Naive B cell (primary cell): ENCODE data around the gene RBFOX2. TPM values are rescaled to one million over a fixed set of nuclear protein-coding genes. Genes with fewer than 3 reads are reported as not detected.
"Not testable (repeated sequence)": the region's sequence is repeated elsewhere in the genome, so short reads cannot be mapped to it uniquely, and the experiment has no call there.

Experiments
- ATAC-seq, 2 donors: fragments of 150-1000 bp; cut with Tn5 transposase; 2 replicates each; pipeline ENCODE4 v1.10.0; 2021; ENCODE audit warnings: low read depth in 2 of 2, mild to moderate bottlenecking in 2 of 2, moderate library complexity in 2 of 2
- DNase-seq: peaks from one replicate; pipeline ENCODE4 v3.0.0; 2022
- H3K27ac Mint-ChIP-seq, 6 donors: one replicate each; pipeline ENCODE4 v1.8.0; 2020 to 2022; ENCODE audit warnings: mild to moderate bottlenecking in 6 of 6, mixed read lengths in 6 of 6, moderate library complexity in 5 of 6, inconsistent platforms in 2 of 6
- H3K27me3 Mint-ChIP-seq, 3 donors: one replicate each; pipeline ENCODE4 v1.8.0; 2021 to 2022; ENCODE audit warnings: mixed read lengths in 3 of 3, mild to moderate bottlenecking in 1 of 3
- H3K36me3 Mint-ChIP-seq, 2 donors: one replicate each; pipeline ENCODE4 v1.8.0; 2020 to 2022; ENCODE audit warnings: mixed read lengths in 2 of 2, inconsistent platforms in 1 of 2, mild to moderate bottlenecking in 1 of 2
- H3K4me1 Mint-ChIP-seq, 3 donors: one replicate each; pipeline ENCODE4 v1.8.0; 2020 to 2022; ENCODE audit warnings: mixed read lengths in 3 of 3, inconsistent platforms in 1 of 3, mild to moderate bottlenecking in 1 of 3, moderate library complexity in 1 of 3
- H3K4me3 Mint-ChIP-seq, 8 donors: one replicate each; pipeline ENCODE4 v1.8.0; 2020 to 2022; ENCODE audit warnings: mild to moderate bottlenecking in 8 of 8, mixed read lengths in 8 of 8, moderate library complexity in 8 of 8, inconsistent platforms in 2 of 8
- H3K9me3 Mint-ChIP-seq, 7 donors: one replicate each; pipeline ENCODE4 v1.8.0; 2020 to 2022; ENCODE audit warnings: mixed read lengths in 7 of 7, mild to moderate bottlenecking in 5 of 7, inconsistent platforms in 2 of 7, moderate library complexity in 1 of 7
- polyA plus RNA-seq, 6 donors: library from polyadenylated mRNA; unstranded; fragments of 300-500 nt; fragmentation: Illumina TruSeq; gene quantifications; one replicate each; pipeline ENCODE4 v1.2.3, GENCODE V29; 2021; ENCODE audit warnings: low read depth in 6 of 6

RBFOX2 gene
- polyA plus RNA-seq, 6 donors from 2014 or later, result not detected

GRCh38 chr22:35719212-35719875 is 309.3 kb downstream of the RBFOX2 start:
- ATAC-seq, result no peak
- H3K36me3 Mint-ChIP-seq, result peaks cover 0 to 10% of the 10 kb centered on the region in 2 donors

GRCh38 chr22:35717572-35717971 is 311.1 kb downstream of the RBFOX2 start, which contains the start of gene APOL5:
TSS of gene APOL5 (plus strand) at chr22:35717872. CDS start at chr22:35717872, 0 bp downstream.
- Mint-ChIP-seq H3K9me3 (peaks cover 4 to 21% (median 12%) of the 10 kb centered on the region in 7 donors), H3K27ac (no peak within 1 kb of the TSS), H3K4me1 (no peaks in the 10 kb centered on the region), H3K36me3 (peaks cover 6 to 25% of the 10 kb centered on the region in 2 donors), H3K27me3 (peaks cover 29 to 58% (median 41%) of the 10 kb centered on the region in 3 donors), H3K4me3 (no peak within 1 kb of the TSS)
- DNase-seq, result no peak
- no peak for ATAC-seq

More at GRCh38 chr22:35719212-35719875, 309.3 kb downstream of the RBFOX2 start:
- peaks cover 20 to 42% (median 24%) of the 10 kb centered on the region in 3 donors for H3K27me3 Mint-ChIP-seq
- DNase-seq, result no peak
- peaks cover 0 to 9% (median 0%) of the 10 kb centered on the region in 7 donors for H3K9me3 Mint-ChIP-seq
- no peaks in the 10 kb centered on the region for H3K4me1 Mint-ChIP-seq
- H3K4me3 Mint-ChIP-seq, result peak overlapping the region in 1 of 8 donors; percentile 8
- H3K27ac Mint-ChIP-seq, result no peak overlapping the region

GRCh38 chr22:35712672-35713071 is 316.0 kb downstream of the RBFOX2 start:
- Mint-ChIP-seq H3K36me3 (peaks cover 7 to 16% of the 10 kb centered on the region in 2 donors), H3K27me3 (peaks cover 24 to 39% (median 30%) of the 10 kb centered on the region in 3 donors), H3K4me1 (no peaks in the 10 kb centered on the region), H3K27ac (peak overlapping the region in 1 of 6 donors; percentile 49), H3K4me3 (no peak overlapping the region), H3K9me3 (peaks cover 4 to 14% (median 11%) of the 10 kb centered on the region in 7 donors)
- DNase-seq (no peak), ATAC-seq (no peak)

GRCh38 chr22:35711336-35711735 is 317.3 kb downstream of the RBFOX2 start:
- no peak for ATAC-seq
- Mint-ChIP-seq H3K4me3 (no peak overlapping the region), H3K9me3 (peaks cover 4 to 14% (median 11%) of the 10 kb centered on the region in 7 donors), H3K27ac (no peak overlapping the region), H3K27me3 (peaks cover 29 to 41% (median 30%) of the 10 kb centered on the region in 3 donors), H3K4me1 (no peaks in the 10 kb centered on the region), H3K36me3 (peaks cover 7 to 16% of the 10 kb centered on the region in 2 donors)
- no peak for DNase-seq

GRCh38 chr22:35708917-35709316 is 319.7 kb downstream of the RBFOX2 start:
- DNase-seq, result no peak
- Mint-ChIP-seq H3K4me3 (no peak overlapping the region), H3K36me3 (peaks cover 7 to 15% of the 10 kb centered on the region in 2 donors), H3K27me3 (peaks cover 20 to 31% (median 23%) of the 10 kb centered on the region in 3 donors), H3K9me3 (peaks cover 4 to 14% (median 11%) of the 10 kb centered on the region in 7 donors), H3K4me1 (no peaks in the 10 kb centered on the region), H3K27ac (no peak overlapping the region)
- ATAC-seq, result no peak

GRCh38 chr22:35708453-35708852 is 320.2 kb downstream of the RBFOX2 start:
- Mint-ChIP-seq H3K9me3 (peaks cover 4 to 11% (median 8%) of the 10 kb centered on the region in 7 donors), H3K27me3 (peaks cover 15 to 29% (median 19%) of the 10 kb centered on the region in 3 donors), H3K4me3 (no peak overlapping the region), H3K36me3 (peaks cover 7 to 10% of the 10 kb centered on the region in 2 donors), H3K4me1 (no peaks in the 10 kb centered on the region), H3K27ac (no peak overlapping the region)
- DNase-seq (no peak), ATAC-seq (no peak)

GRCh38 chr22:35705141-35705540 is 323.5 kb downstream of the RBFOX2 start:
- DNase-seq (no peak), ATAC-seq (no peak)
- H3K9me3 Mint-ChIP-seq, result no peaks in the 10 kb centered on the region
- no peak overlapping the region for H3K4me3 Mint-ChIP-seq
- H3K4me1 Mint-ChIP-seq, result no peaks in the 10 kb centered on the region
- H3K27ac Mint-ChIP-seq, result peak overlapping the region in 1 of 6 donors; percentile 27
- peaks cover 5 to 20% (median 9%) of the 10 kb centered on the region in 3 donors for H3K27me3 Mint-ChIP-seq
- no peaks in the 10 kb centered on the region for H3K36me3 Mint-ChIP-seq

GRCh38 chr22:35703861-35704584 is 324.6 kb downstream of the RBFOX2 start:
- DNase-seq, result no peak

GRCh38 chr22:35699852-35700251 is 328.8 kb downstream of the RBFOX2 start:
- H3K27ac Mint-ChIP-seq, H3K36me3 Mint-ChIP-seq, DNase-seq, H3K9me3 Mint-ChIP-seq, H3K4me3 Mint-ChIP-seq, H3K4me1 Mint-ChIP-seq, ATAC-seq: not testable (repeated sequence)
- peaks cover 4 to 22% (median 18%) of the 10 kb centered on the region in 3 donors for H3K27me3 Mint-ChIP-seq

More at GRCh38 chr22:35703861-35704584, 324.6 kb downstream of the RBFOX2 start:
- H3K36me3 Mint-ChIP-seq, result no peaks in the 10 kb centered on the region
- no peaks in the 10 kb centered on the region for H3K9me3 Mint-ChIP-seq
- H3K4me3 Mint-ChIP-seq, result no peak overlapping the region
- peaks cover 4 to 19% (median 14%) of the 10 kb centered on the region in 3 donors for H3K27me3 Mint-ChIP-seq
- no peaks in the 10 kb centered on the region for H3K4me1 Mint-ChIP-seq
- ATAC-seq, result no peak
- H3K27ac Mint-ChIP-seq, result peak overlapping the region in 1 of 6 donors; percentile 52

GRCh38 chr22:35697142-35697541 is 331.5 kb downstream of the RBFOX2 start:
- Mint-ChIP-seq H3K4me3 (no peak overlapping the region), H3K4me1 (no peaks in the 10 kb centered on the region), H3K36me3 (no peaks in the 10 kb centered on the region), H3K27ac (no peak overlapping the region), H3K27me3 (peaks cover 11 to 27% (median 26%) of the 10 kb centered on the region in 3 donors), H3K9me3 (no peaks in the 10 kb centered on the region)
- ATAC-seq (no peak), DNase-seq (no peak)

GRCh38 chr22:35695202-35695601 is 333.4 kb downstream of the RBFOX2 start:
- Mint-ChIP-seq H3K27ac (no peak overlapping the region), H3K36me3 (no peaks in the 10 kb centered on the region), H3K4me3 (no peak overlapping the region), H3K9me3 (no peaks in the 10 kb centered on the region), H3K27me3 (peaks cover 11 to 30% (median 29%) of the 10 kb centered on the region in 3 donors), H3K4me1 (no peaks in the 10 kb centered on the region)
- DNase-seq (no peak), ATAC-seq (no peak)

- H3K36me3 Mint-ChIP-seq, result peaks cover 0 to 4% of the 10 kb centered on the region in 2 donors
- no peak overlapping the region for H3K27ac Mint-ChIP-seq
- no peak for DNase-seq
- H3K4me1 Mint-ChIP-seq, result peaks cover 12 to 18% (median 15%) of the 10 kb centered on the region in 3 donors
- no peak overlapping the region for H3K4me3 Mint-ChIP-seq
- no peak for ATAC-seq
- peaks cover 0 to 4% (median 2%) of the 10 kb centered on the region in 7 donors for H3K9me3 Mint-ChIP-seq
- peaks cover 6 to 25% (median 12%) of the 10 kb centered on the region in 3 donors for H3K27me3 Mint-ChIP-seq
Observed at GRCh38 chr22:35690001-35690400, 338.6 kb downstream of the RBFOX2 start.

GRCh38 chr22:35688913-35689675 is 339.5 kb downstream of the RBFOX2 start:
- ATAC-seq, result no peak
- peaks cover 0 to 4% of the 10 kb centered on the region in 2 donors for H3K36me3 Mint-ChIP-seq
- H3K4me1 Mint-ChIP-seq, result peaks cover 12 to 18% (median 15%) of the 10 kb centered on the region in 3 donors
- DNase-seq, result no peak
- H3K27me3 Mint-ChIP-seq, result peaks cover 7 to 25% (median 12%) of the 10 kb centered on the region in 3 donors
- H3K27ac Mint-ChIP-seq, result no peak overlapping the region
- peak overlapping the region in 1 of 8 donors; percentile 60 for H3K4me3 Mint-ChIP-seq
- H3K9me3 Mint-ChIP-seq, result peaks cover 0 to 4% (median 2%) of the 10 kb centered on the region in 7 donors
